Subcutaneous abdominal adipose tissue (tissue), 5 donors: ENCODE data around the gene ACYP2.
"Not testable (repeated sequence)": the region's sequence is repeated elsewhere in the genome, so short reads cannot be mapped to it uniquely, and the experiment has no call there.

Experiments used
- H3K27ac ChIP-seq: one replicate; pipeline ENCODE4 v1.7.0; 2013; ENCODE audit warnings: low read depth, mild to moderate bottlenecking, inconsistent platforms, low read length, moderate library complexity
- H3K27me3 ChIP-seq, 5 donors: one replicate each; pipeline ENCODE4 v1.7.0; 2013; ENCODE audit warnings: low read length in 5 of 5, inconsistent platforms in 1 of 5; ENCODE audit not compliant: control insufficient read depth in 5 of 5, insufficient read depth in 4 of 5
- H3K36me3 ChIP-seq, 5 donors: one replicate each; pipeline ENCODE4 v1.7.0; 2013; ENCODE audit warnings: low read length in 5 of 5; ENCODE audit not compliant: control insufficient read depth in 5 of 5, insufficient read depth in 5 of 5
- H3K4me1 ChIP-seq, 5 donors: one replicate each; pipeline ENCODE4 v1.7.0; 2013; ENCODE audit warnings: low read length in 5 of 5, mild to moderate bottlenecking in 3 of 5, moderate library complexity in 1 of 5; ENCODE audit not compliant: control insufficient read depth in 5 of 5, insufficient read depth in 5 of 5
- H3K4me3 ChIP-seq, 5 donors: one replicate each; pipeline ENCODE4 v1.7.0; 2013; ENCODE audit warnings: low read length in 5 of 5, low read depth in 1 of 5
- H3K9ac ChIP-seq, 5 donors: one replicate each; pipeline ENCODE4 v1.7.0; 2013; ENCODE audit warnings: low read length in 5 of 5, mild to moderate bottlenecking in 4 of 5, moderate library complexity in 3 of 5
- H3K9me3 ChIP-seq, 5 donors: one replicate each; pipeline ENCODE4 v1.7.0; 2013; ENCODE audit warnings: low read length in 5 of 5; ENCODE audit not compliant: control insufficient read depth in 5 of 5
- donor health status: healthy.
- donor health status: healthy.
- donor health status: healthy.
- donor health status: healthy.
- donor health status: healthy.

Gene ACYP2

DNA sequence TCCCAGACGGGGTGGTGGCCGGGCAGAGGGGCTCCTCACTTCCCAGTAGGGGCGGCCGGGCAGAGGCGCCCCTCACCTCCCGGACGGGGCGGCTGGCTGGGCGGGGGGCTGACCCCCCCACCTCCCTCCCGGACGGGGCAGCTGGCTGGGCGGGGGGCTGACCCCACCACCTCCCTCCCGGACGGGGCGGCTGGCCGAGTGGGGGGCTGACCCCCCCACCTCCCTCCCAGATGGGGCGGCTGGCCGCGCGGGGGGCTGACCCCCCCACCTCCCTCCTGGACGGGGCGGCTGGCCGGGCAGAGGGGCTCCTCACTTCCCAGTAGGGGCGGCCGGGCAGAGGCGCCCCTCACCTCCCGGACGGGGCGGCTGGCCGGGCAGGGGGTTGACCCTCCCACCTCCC, 20.0 kb upstream of the ACYP2 start:
- H3K27me3 ChIP-seq, H3K36me3 ChIP-seq, H3K4me1 ChIP-seq, H3K27ac ChIP-seq, H3K9me3 ChIP-seq, H3K9ac ChIP-seq, H3K4me3 ChIP-seq: not testable (repeated sequence)

GRCh38 chr2:54096141-54096540, 19.3 kb upstream of the ACYP2 start:
- not testable (repeated sequence) for H3K27me3 ChIP-seq, H3K9me3 ChIP-seq, H3K4me3 ChIP-seq, H3K4me1 ChIP-seq, H3K9ac ChIP-seq, H3K36me3 ChIP-seq, H3K27ac ChIP-seq

- H3K4me3 ChIP-seq: no peak overlapping the region
- H3K4me1 ChIP-seq: no peaks in the 10 kb centered on the region
- no peak overlapping the region for H3K27ac ChIP-seq
- no peaks in the 10 kb centered on the region for H3K36me3 ChIP-seq
- no peak overlapping the region for H3K9ac ChIP-seq
- no peaks in the 10 kb centered on the region for H3K9me3 ChIP-seq
- no peaks in the 10 kb centered on the region for H3K27me3 ChIP-seq
Measured at GRCh38 chr2:54097124-54097523, 18.3 kb upstream of the ACYP2 start.

- H3K9me3 ChIP-seq: no peaks in the 10 kb centered on the region
- no peak overlapping the region for H3K4me3 ChIP-seq
- H3K9ac ChIP-seq: no peak overlapping the region
- H3K27ac ChIP-seq: no peak overlapping the region
- no peaks in the 10 kb centered on the region for H3K27me3 ChIP-seq
- no peaks in the 10 kb centered on the region for H3K36me3 ChIP-seq
- H3K4me1 ChIP-seq: peaks cover 0 to 8% (median 6%) of the 10 kb centered on the region in 5 donors
Measured at GRCh38 chr2:54099370-54099769, 16.0 kb upstream of the ACYP2 start.

GRCh38 chr2:54099829-54100585, 15.4 kb upstream of the ACYP2 start:
- H3K9ac ChIP-seq: no peak overlapping the region
- H3K27me3 ChIP-seq: no peaks in the 10 kb centered on the region
- no peaks in the 10 kb centered on the region for H3K36me3 ChIP-seq
- no peak overlapping the region for H3K27ac ChIP-seq
- no peak overlapping the region for H3K4me3 ChIP-seq
- peaks cover 0 to 8% (median 6%) of the 10 kb centered on the region in 5 donors for H3K4me1 ChIP-seq
- no peaks in the 10 kb centered on the region for H3K9me3 ChIP-seq

- Histone ChIP-seq H3K9me3 (no peaks in the 10 kb centered on the region), H3K36me3 (no peaks in the 10 kb centered on the region), H3K4me1 (peaks cover 0 to 8% (median 6%) of the 10 kb centered on the region in 5 donors), H3K27ac (no peak overlapping the region), H3K27me3 (no peaks in the 10 kb centered on the region), H3K9ac (no peak overlapping the region), H3K4me3 (no peak overlapping the region)
Measured at GRCh38 chr2:54100772-54101171, 14.6 kb upstream of the ACYP2 start.

GRCh38 chr2:54103454-54104314, 11.7 kb upstream of the ACYP2 start:
- no peak overlapping the region for H3K27ac ChIP-seq
- H3K9ac ChIP-seq: no peak overlapping the region

DNA sequence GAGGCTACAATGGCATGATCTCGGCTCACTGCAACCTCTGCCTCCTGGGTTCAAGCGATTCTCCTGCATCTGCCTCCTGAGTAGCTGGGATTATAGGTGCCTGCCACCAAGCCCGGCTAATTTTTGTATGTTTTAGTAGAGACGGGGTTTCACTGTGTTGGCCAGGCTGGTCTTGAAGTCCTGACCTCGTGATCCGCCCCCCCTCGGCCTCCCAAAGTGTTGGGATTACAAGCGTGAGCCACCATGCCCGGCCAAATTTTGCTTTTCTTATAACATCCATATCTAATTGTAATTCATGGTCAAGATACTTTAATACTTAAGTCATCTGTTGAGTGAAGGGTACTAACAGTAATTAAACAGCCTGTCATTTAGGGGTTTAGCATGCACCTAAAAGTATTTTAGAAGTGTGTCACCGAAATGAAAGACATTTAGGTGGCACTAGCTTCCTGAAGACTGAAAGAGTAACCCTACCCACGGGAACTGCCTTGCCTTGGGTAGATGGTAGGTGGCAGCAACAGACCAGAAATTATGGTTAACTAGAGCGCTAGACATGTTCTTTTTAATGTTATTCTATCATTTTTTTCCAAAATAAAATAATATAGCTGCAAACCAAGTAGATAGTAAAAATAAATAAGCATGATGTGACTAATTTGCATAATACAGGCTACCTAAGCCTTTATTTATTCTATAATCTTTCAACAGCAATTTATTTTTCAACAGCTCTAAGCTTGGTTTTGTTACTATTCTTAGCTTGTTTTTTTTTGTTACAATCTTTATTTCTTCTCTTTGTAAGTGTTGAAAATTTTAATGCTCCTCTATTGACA, 8.6 kb upstream of the ACYP2 start:
- H3K27me3 ChIP-seq: no peaks in the 10 kb centered on the region
- H3K4me1 ChIP-seq: peaks cover 0 to 12% (median 8%) of the 10 kb centered on the region in 5 donors
- peak overlapping the region in 2 of 5 donors; percentile 6 to 35 for H3K9ac ChIP-seq
- no peak overlapping the region for H3K4me3 ChIP-seq
- H3K36me3 ChIP-seq: no peaks in the 10 kb centered on the region
- no peak overlapping the region for H3K27ac ChIP-seq
- H3K9me3 ChIP-seq: no peaks in the 10 kb centered on the region

More at GRCh38 chr2:54103454-54104314, 11.7 kb upstream of the ACYP2 start:
- Histone ChIP-seq H3K27me3 (no peaks in the 10 kb centered on the region), H3K4me3 (no peak overlapping the region), H3K9me3 (no peaks in the 10 kb centered on the region), H3K4me1 (peaks cover 0 to 12% (median 8%) of the 10 kb centered on the region in 5 donors), H3K36me3 (no peaks in the 10 kb centered on the region)

DNA sequence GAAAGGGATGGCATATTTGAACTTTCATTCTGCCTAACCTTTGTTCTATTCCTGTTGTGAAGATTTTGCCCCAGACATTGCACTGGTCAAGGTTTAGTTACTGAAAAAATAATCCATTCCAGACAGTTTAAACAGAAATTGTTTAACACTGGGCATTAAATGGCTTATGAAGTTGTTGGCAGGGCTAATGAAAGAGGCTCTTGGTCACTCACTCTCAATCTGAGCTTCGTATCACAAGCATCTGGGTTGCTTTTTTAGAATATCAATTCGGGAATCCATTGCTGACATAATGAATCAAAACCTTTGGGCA, 8.0 kb upstream of the ACYP2 start:
- Histone ChIP-seq H3K27me3 (no peaks in the 10 kb centered on the region), H3K9ac (peak overlapping the region in 2 of 5 donors; percentile 6 to 12), H3K36me3 (no peaks in the 10 kb centered on the region), H3K9me3 (no peaks in the 10 kb centered on the region), H3K4me1 (peaks cover 0 to 12% (median 8%) of the 10 kb centered on the region in 5 donors), H3K4me3 (no peak overlapping the region), H3K27ac (no peak overlapping the region)
